GM19468 (cell line): ENCODE data around the gene UXS1.

Experiments
- ATAC-seq: cut with Tn5 transposase; IDR thresholded peaks from one replicate; pipeline ENCODE4 v1.9.1; 2021; ENCODE audit warnings: mild to moderate bottlenecking, moderate library complexity, moderate number of reproducible peaks; ENCODE audit not compliant: unreplicated experiment; ENCODE audit errors: extremely low read depth

The UXS1 gene

GRCh38 chr2:106095478-106096298, 98.4 kb downstream of the UXS1 start:
- no peak for ATAC-seq

GRCh38 chr2:106094131-106094841, 99.8 kb downstream of the UXS1 start:
- ATAC-seq, result no peak

GRCh38 chr2:106090916-106091618, 103.0 kb downstream of the UXS1 start:
- no peak for ATAC-seq

- no peak for ATAC-seq
These were observed 104.5 kb downstream of the UXS1 start for GRCh38 chr2:106089611-106090010.

GRCh38 chr2:106085181-106085940, 108.7 kb downstream of the UXS1 start:
- no peak for ATAC-seq

- no peak for ATAC-seq
These were observed 113.1 kb downstream of the UXS1 start for GRCh38 chr2:106080959-106081358.

- no peak for ATAC-seq
These were observed 116.0 kb downstream of the UXS1 start for GRCh38 chr2:106078096-106078495.

- no peak for ATAC-seq
These were observed 117.2 kb downstream of the UXS1 start for GRCh38 chr2:106076941-106077340.

- ATAC-seq, result no peak
These were observed 119.1 kb downstream of the UXS1 start for GRCh38 chr2:106075048-106075447.

GRCh38 chr2:106073678-106074406, 120.3 kb downstream of the UXS1 start:
- ATAC-seq, result no peak

GRCh38 chr2:106070181-106070580, 123.9 kb downstream of the UXS1 start:
- ATAC-seq, result no peak

GRCh38 chr2:106068451-106068850, 125.7 kb downstream of the UXS1 start:
- ATAC-seq, result no peak

- no peak for ATAC-seq
These were observed 127.9 kb downstream of the UXS1 start for GRCh38 chr2:106065983-106066820.

GRCh38 chr2:106065268-106065982, 128.7 kb downstream of the UXS1 start:
- ATAC-seq, result no peak

GRCh38 chr2:106063181-106063580, 130.9 kb downstream of the UXS1 start:
- ATAC-seq, result no peak

GRCh38 chr2:106062627-106063026, 131.5 kb downstream of the UXS1 start:
- ATAC-seq, result no peak

GRCh38 chr2:106061611-106062349, 132.3 kb downstream of the UXS1 start:
- ATAC-seq, result no peak
